ENCODE data around the gene SLC44A1.

The SLC44A1 gene

GRCh38 chr9:105273731-105274130 lies 29.3 kb downstream of the SLC44A1 start:
- no peak for DNase-seq (ENCODE audit: low read depth, low spot score)

DNA sequence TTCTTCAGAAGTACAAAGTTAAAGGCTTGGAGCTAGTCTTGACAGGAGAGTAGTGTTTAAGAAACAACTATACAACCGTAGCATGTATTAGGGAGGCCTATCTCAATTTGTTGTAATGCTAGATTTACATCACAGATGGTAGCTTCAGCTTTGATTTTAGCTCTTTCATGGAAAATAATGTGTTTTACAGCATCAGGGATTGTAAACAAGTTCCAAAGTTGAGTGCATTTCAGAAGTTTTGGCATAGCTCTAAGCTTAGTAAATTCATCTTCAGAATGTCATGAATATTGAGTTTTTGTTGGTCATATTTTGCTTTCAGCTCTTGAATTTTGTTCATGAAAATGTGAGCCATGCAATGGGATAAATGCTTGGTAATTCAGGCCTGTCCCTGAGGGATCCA lies 30.7 kb downstream of the SLC44A1 start:
- no peak for DNase-seq (ENCODE audit: low read depth, low spot score)

GRCh38 chr9:105275938-105276337 lies 31.5 kb downstream of the SLC44A1 start:
- DNase-seq (ENCODE audit: low read depth, low spot score): no peak

DNA sequence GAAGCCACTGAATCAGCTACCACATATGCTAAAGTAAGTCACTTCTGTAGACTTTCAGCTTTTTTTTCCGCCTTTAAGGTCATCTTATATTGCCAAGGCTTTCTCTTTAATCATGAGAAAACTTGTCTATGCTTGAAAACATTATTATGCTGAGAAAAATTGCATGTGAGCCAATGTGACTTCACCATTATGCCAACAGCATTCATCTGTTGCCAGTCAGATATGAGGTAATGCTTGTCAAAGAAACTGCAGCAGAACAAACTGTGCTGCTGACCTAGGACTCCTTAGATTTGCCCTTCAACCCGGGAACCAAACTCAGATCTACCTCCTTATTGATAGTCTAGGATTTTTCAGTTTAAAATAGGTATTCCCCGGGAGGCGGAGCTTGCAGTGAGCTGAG lies 34.3 kb downstream of the SLC44A1 start:
- DNase-seq (ENCODE audit: low read depth, low spot score): no peak

GRCh38 chr9:105280691-105281090 lies 36.2 kb downstream of the SLC44A1 start:
- DNase-seq (ENCODE audit: low read depth, low spot score): no peak

GRCh38 chr9:105281272-105281671 lies 36.8 kb downstream of the SLC44A1 start:
- DNase-seq (ENCODE audit: low read depth, low spot score): no peak

- no peak for DNase-seq (ENCODE audit: low read depth, low spot score)
These were observed 37.5 kb downstream of the SLC44A1 start for GRCh38 chr9:105281926-105282325.

DNA sequence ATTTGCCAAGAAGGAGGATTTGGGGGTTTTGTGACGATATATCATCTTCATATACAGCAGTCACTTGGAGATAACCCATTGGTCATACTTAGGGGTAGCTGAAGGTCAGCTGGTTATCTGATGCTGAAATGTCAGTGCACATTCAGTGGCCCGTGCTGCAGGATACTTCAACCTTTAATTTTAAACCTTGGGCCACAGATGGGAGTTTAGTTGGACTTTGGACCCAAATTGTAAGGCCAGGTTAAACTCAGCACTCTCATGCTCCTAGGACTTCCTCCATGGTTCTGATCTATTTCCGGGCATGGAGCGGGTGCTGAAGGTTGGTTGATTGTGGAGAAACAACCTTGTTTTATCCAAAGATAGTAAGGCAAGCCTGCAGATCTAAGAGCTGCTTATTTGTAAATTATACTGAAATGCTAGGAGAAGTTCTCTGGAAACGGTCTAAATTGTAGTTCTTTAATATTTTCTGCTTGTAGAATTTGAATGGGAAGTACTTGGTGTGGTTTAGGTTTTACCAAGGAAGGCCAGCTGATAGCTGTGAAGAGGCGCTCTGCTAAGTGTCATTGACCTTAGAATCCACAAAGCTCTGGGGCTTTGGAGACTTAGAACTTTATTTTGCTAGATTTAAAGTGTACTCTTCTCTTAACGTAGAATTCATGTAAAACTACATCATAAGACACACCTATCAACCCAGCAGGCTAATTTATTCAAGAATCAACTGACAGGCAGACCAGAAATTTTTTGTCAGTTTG lies 38.6 kb downstream of the SLC44A1 start:
- DNase-seq (ENCODE audit: low read depth, low spot score): no peak

GRCh38 chr9:105283795-105284194 lies 39.3 kb downstream of the SLC44A1 start:
- DNase-seq (ENCODE audit: low read depth, low spot score): no peak

GRCh38 chr9:105284463-105284862 lies 40.0 kb downstream of the SLC44A1 start:
- DNase-seq (ENCODE audit: low read depth, low spot score): no peak

GRCh38 chr9:105286098-105286497 lies 41.6 kb downstream of the SLC44A1 start:
- DNase-seq (ENCODE audit: low read depth, low spot score): no peak

DNA sequence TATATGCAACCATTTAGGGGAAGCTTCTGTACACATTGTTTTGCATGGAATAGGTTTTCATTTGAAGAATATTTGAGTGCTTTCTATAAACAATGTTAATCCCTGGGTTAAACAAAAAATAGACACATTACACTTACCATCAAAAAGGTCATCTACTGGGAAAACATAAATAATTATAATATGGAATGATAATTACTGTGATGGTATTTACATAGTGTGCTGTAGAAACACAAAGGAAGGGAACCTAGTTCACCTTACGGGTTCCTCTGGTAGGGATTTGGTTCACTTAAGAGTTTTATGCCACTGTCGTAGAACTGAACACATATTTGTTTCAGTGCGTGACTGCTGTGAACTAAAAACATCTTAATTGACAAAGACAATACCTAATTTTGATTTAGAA lies 44.9 kb downstream of the SLC44A1 start:
- DNase-seq (ENCODE audit: low read depth, low spot score): no peak

GRCh38 chr9:105290418-105290817 lies 46.0 kb downstream of the SLC44A1 start:
- DNase-seq (ENCODE audit: low read depth, low spot score): no peak

DNA sequence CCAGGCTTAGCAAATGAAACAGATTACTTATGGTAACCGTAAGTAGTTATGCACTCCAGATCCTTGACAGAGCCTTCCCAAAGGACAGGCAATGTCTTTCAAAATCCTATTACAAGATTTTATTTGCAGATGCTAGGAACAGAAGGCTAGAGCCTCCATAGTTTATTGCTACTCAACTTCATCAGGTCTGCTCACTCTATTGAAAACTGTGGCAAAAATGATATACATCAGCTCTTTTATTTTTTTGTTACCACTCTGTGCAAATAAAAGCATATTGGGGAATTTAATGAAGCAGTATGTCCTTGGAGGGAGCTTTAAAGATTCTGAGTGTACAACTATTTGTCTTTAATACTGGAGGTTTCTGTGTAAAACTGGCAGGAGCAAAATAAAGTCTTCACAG lies 46.5 kb downstream of the SLC44A1 start:
- DNase-seq (ENCODE audit: low read depth, low spot score): no peak

DNA sequence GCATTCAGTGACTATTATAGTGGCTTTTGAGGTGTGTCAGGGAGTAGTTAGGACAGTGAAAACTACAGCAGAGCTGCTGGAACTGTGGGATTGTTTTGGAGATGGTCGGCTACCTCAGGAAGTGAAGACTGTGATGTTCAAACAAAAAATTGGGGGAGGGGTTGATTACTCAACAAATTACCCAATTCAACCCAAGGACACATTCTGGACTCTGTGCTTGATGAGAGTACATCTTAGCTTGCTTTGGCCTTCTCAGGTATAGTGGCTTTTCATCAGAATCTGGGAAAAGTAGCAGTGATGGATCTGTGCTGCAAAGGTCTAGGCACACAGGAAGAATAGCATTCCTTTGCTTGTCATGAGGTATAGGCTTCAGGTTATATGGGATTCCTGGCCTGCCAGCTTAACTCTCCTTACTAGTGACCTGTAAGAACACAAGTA lies 47.0 kb downstream of the SLC44A1 start:
- no peak for DNase-seq (ENCODE audit: low read depth, low spot score)

DNA sequence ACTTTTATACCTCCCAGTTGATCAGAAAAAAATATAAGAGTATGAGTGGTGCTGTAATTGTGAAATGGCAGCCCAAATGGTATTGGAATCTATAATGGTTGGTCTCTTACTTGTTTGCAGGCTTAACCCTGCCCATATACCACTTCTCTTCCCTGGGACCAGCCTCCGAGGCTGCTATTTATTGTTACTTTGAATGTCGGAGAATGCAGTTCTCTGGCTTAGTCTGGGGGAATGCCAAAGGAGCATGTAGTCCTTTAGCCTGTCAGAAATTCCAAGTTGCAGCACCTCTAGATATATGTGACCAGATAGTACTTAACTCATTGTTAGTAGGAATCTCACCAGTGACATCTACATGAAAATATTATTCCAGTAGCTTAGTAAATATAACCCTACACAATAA lies 47.5 kb downstream of the SLC44A1 start:
- no peak for DNase-seq (ENCODE audit: low read depth, low spot score)

DNA sequence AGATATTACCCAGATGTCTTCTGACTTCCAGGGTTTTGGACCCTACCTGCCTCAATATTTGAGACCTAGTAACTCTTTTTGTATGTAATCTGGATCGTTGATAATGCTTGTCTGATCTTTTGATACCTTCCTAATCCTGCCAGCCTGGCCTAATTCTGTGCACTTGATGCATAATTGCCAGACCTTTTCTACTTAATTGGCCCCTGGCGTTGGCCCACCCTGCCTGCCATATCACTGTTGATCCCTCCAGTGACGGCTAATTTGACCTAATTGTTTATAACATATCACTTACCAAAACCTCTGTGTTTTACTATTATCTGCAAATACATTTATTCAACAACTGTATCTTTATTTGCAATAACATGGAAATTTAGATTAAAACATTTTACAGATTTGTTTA lies 49.0 kb downstream of the SLC44A1 start:
- DNase-seq (ENCODE audit: low read depth, low spot score): no peak

DNA sequence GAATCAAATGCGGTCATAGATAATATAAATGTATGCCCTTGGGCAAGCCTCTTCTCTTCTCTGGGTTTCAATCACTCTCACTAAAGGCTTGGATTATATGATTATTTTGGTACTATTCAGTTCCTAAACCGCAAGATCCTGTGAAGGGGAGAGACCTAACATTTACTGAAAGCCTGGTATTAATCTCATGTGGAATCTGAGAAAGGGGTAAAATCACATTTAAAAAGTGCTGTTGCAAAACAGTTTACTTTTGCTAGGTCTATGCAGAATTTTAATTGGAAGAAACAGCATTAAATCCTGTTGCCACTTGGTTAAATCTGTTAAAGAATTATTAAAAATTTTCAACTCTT lies 50.7 kb downstream of the SLC44A1 start:
- no peak for DNase-seq (ENCODE audit: low read depth, low spot score)

GRCh38 chr9:105295986-105296385 lies 51.5 kb downstream of the SLC44A1 start:
- peak; percentile 21 for DNase-seq (ENCODE audit: low read depth, low spot score)

- no peak for DNase-seq (ENCODE audit: low read depth, low spot score)
These were observed 52.0 kb downstream of the SLC44A1 start for GRCh38 chr9:105296445-105296844.

GRCh38 chr9:105296877-105297287 lies 52.4 kb downstream of the SLC44A1 start:
- peak; percentile 88 for DNase-seq (ENCODE audit: low read depth, low spot score)

- no peak for DNase-seq (ENCODE audit: low read depth, low spot score)
These were observed 53.1 kb downstream of the SLC44A1 start for GRCh38 chr9:105297442-105298075.

DNA sequence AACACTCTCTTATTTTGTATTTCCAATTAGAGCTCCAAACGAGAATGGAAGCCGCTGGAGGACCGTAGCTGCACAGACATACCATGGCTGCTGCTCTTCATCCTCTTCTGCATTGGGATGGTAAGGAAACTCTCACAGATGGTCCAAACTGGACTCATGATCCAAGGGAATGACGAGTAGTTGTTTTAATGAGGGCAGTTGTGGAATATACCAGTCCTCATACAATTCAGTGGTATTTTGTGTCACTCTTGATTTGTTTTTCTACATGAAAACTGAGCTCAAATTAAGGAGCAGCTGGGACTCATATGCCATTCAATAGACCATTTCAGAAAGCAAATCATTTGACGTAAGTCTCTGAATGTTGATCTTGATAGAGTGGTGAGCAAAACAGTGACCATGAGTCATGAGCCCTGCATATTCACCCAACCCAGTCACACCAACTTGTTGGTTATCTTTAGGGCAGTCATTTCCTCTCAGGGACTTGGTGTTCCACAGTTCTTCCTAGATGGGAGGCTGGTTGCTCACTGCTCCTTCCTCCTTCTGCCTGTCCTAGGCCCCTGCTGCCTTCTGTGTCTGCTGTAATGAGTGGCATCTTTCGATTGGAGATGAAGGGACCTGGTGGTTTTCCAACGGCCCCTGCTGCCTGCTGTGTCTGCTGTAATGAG lies 54.9 kb downstream of the SLC44A1 start:
- DNase-seq (ENCODE audit: low read depth, low spot score): peak; percentile 87

All from astrocyte of the hippocampus (primary cell).